Tibial nerve (tissue), 3 donors: Measurements from ENCODE around the gene DQX1.

Experiments
- CTCF ChIP-seq, 5 experiments: fragments of 200-600 bp in 3 of 5; fragments of 450-650 bp in 2 of 5; sonication (generic) in 3 of 5; IDR thresholded peaks; one replicate each; pipeline ENCODE4 v1.5.1; 2016 to 2019; ENCODE audit warnings: antibody characterized with exemption in 5 of 5, mild to moderate bottlenecking in 3 of 5, moderate library complexity in 2 of 5
- POLR2A ChIP-seq, 2 donors: fragments of 450-650 bp; IDR thresholded peaks; one replicate each; pipeline ENCODE4 v1.6.1; 2017; ENCODE audit warnings: antibody characterized with exemption in 2 of 2, mild to moderate bottlenecking in 2 of 2, moderate library complexity in 2 of 2

GRCh38 chr2:74533464-74533863, 7.4 kb upstream of the DQX1 start:
- TF ChIP-seq POLR2A (IDR thresholded peaks at IDR 0.05): no peak
- no peak for TF ChIP-seq CTCF (IDR thresholded peaks at IDR 0.05)
